Measurements from ENCODE around the gene ADSS1. TPM values are rescaled to one million over a fixed set of nuclear protein-coding genes. Genes with fewer than 3 reads are reported as not detected.

The ADSS1 gene
- total RNA-seq, 4 donors from 2014 or later, result 2.3 to 36.2 (median 7.3) TPM

GRCh38 chr14:104734601-104734990 lies 10.6 kb downstream of the ADSS1 start:
- TF ChIP-seq CTCF (IDR thresholded peaks at IDR 0.05; ENCODE audit: low read depth), result no peak

GRCh38 chr14:104734991-104735779 lies 11.2 kb downstream of the ADSS1 start:
- no peak for TF ChIP-seq CTCF (IDR thresholded peaks at IDR 0.05; ENCODE audit: low read depth)

DNA sequence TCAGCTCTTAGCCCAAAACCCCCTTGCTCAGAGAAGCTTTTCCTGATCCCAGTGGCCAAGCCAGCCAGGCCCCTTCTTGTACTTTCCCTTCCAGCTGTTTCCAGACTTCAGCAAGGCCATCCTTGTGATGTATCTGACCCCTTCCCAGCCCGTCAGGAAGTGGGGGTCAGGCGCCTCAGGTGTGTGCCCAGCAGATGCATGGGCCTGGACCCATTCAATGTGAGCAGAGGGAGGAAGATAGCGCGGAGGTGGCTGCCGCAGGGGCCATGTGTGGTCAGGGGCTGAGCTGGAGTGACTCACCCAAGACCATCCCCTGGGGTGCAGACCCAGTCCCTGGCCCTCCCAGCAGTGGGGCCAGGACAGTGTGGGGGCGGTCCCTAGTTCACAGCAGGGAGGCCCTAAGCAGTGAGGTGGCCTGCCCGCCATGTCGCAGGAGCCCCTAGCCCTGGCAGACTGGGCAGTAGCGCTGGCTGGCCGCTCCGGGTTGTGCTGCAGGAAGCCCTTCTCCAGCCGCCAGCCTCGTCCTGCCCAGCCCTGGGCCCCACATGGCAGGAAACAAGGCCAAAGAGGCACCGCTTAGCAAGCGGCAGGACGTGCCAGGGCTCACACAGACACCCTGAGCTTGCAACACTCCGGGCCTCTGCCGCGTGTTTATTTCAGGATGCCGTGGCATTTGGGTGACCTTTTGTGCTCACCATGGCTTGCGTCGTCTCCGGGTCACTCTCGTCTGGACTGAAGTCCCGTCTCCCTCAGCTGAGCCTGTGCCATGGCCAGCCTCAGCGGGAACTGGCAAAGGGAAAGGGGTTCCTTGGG lies 12.0 kb downstream of the ADSS1 start:
- TF ChIP-seq CTCF (IDR thresholded peaks at IDR 0.05; ENCODE audit: low read depth), result no peak

GRCh38 chr14:104738375-104739019 lies 14.5 kb downstream of the ADSS1 start:
- TF ChIP-seq CTCF (IDR thresholded peaks at IDR 0.05; ENCODE audit: low read depth), result no peak

- no peak for TF ChIP-seq CTCF (IDR thresholded peaks at IDR 0.05; ENCODE audit: low read depth)
Observed at GRCh38 chr14:104739026-104739425, 15.0 kb downstream of the ADSS1 start.

- no peak for TF ChIP-seq CTCF (IDR thresholded peaks at IDR 0.05; ENCODE audit: low read depth)
Observed at GRCh38 chr14:104739546-104740516, 15.8 kb downstream of the ADSS1 start.
